ENCODE results near the gene CYB561. TPM values are rescaled to one million over a fixed set of nuclear protein-coding genes. Genes with fewer than 3 reads are reported as not detected.
A peak's percentile ranks its signal among the peaks of the same experiment; 100 is the strongest.

The CYB561 gene
- total RNA-seq, 1 experiment from 2014 or later, result 29.1 TPM

- BruUV-seq (replicated peaks), result no TSS peak
- no peak overlapping the region for H3K4me3 ChIP-seq (ENCODE audit: low read depth, low read length, poor library complexity, severe bottlenecking)
- CTCF ChIA-PET, result interaction anchor here (1.0 to 4.3 kb wide), 4 partner anchors 35 to 73 kb away, joined by 3 to 38 read pairs (median 8); no protein-coding TSS in a partner anchor
These were observed 32.8 kb upstream of the CYB561 start for GRCh38 chr17:63478814-63479494.

DNA sequence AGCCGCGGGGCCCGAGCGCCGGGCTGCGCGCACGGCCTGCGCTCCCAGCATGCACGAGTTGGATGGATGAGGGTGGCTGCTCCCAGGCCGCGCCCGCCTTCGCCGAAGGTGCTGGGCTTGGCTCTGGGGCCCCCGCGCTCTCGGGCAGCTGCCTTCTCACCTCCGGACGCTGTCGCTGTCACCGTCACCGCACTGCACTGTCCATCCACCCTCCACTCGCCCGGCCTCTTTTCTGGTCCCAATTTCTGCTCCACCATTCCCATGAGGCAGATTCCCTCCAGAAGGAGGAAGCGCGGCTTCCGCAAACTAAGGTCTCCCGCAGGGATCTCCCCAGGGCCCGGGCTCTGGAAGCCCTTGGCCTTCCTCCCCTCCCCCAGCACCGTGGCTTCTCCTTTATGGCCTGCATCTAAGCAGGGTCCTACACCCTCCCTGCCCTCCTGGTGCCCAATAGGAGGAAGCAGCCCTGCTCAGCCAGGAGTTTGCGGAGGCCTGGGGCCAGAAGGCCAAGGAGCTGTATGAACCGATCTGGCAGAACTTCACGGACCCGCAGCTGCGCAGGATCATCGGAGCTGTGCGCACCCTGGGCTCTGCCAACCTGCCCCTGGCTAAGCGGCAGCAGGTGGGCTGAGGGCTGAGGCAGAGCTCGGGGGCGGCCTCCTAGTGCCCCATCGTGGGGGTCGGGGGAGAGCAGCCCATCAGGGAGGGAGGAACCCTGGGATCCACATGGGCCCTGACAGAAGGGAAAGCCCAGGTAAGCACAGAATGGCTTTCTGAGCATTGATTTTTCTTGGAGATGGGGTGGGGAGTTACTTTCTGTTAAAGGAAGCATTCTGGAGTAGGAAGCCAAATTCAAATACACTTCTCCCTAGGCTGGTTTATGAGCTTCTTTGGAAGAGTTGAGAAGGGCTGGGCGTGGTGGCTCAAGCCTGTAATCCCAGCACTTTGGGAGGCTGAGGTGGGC lies 31.7 kb upstream of the CYB561 start:
- intact Hi-C loops (cut with micrococcal nuclease; ENCODE audit: unreplicated experiment), result loop anchor here (2.0 kb wide), 1 partner anchor 43 kb away; no protein-coding TSS in a partner anchor
- POLR2A ChIA-PET (ENCODE audit: low non-redundant PET), result no interaction called here
- TF ChIP-seq, protein P1, sequence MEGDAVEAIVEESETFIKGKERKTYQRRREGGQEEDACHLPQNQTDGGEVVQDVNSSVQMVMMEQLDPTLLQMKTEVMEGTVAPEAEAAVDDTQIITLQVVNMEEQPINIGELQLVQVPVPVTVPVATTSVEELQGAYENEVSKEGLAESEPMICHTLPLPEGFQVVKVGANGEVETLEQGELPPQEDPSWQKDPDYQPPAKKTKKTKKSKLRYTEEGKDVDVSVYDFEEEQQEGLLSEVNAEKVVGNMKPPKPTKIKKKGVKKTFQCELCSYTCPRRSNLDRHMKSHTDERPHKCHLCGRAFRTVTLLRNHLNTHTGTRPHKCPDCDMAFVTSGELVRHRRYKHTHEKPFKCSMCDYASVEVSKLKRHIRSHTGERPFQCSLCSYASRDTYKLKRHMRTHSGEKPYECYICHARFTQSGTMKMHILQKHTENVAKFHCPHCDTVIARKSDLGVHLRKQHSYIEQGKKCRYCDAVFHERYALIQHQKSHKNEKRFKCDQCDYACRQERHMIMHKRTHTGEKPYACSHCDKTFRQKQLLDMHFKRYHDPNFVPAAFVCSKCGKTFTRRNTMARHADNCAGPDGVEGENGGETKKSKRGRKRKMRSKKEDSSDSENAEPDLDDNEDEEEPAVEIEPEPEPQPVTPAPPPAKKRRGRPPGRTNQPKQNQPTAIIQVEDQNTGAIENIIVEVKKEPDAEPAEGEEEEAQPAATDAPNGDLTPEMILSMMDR (conservative IDR thresholded peaks at IDR 0.05; ENCODE audit: low read depth, low read length), result no peak
- TF ChIP-seq EZH2 (IDR thresholded peaks at IDR 0.05; ENCODE audit: borderline replicate concordance, low read depth, low read length, poor library complexity, severe bottlenecking), result no peak
- H3K9me3 ChIP-seq (ENCODE audit: low read depth, low read length, poor library complexity, severe bottlenecking), result no peaks in the 10 kb centered on the region
- CTCF ChIA-PET, result interaction anchor here (0.5 to 4.3 kb wide), 4 partner anchors 33 to 236 kb away, joined by 3 to 38 read pairs (median 4); no protein-coding TSS in a partner anchor
- BruUV-seq (replicated peaks), result no TSS peak
- H3K4me3 ChIP-seq (ENCODE audit: low read depth, low read length, poor library complexity, severe bottlenecking), result peak overlapping the region; percentile 55
- H3K36me3 ChIP-seq (ENCODE audit: insufficient read depth, low read length, poor library complexity, severe bottlenecking), result no peaks in the 10 kb centered on the region
- H3K27me3 ChIP-seq (replicated peaks; ENCODE audit: insufficient read depth, low read depth, low read length, poor library complexity), result no peaks in the 10 kb centered on the region
- peak; percentile 76 for DNase-seq (ENCODE audit: low spot score)
- H3K27ac ChIP-seq (ENCODE audit: low read depth, low read length, poor library complexity, severe bottlenecking), result no peak overlapping the region
- H3K4me1 ChIP-seq (ENCODE audit: insufficient read depth, low read length, poor library complexity, severe bottlenecking), result peaks cover 31% of the 10 kb centered on the region

More at GRCh38 chr17:63478814-63479494, 32.8 kb upstream of the CYB561 start:
- H3K4me1 ChIP-seq (ENCODE audit: insufficient read depth, low read length, poor library complexity, severe bottlenecking), result peaks cover 31% of the 10 kb centered on the region
- H3K36me3 ChIP-seq (ENCODE audit: insufficient read depth, low read length, poor library complexity, severe bottlenecking), result no peaks in the 10 kb centered on the region
- POLR2A ChIA-PET (ENCODE audit: low non-redundant PET), result no interaction called here
- TF ChIP-seq, protein P1 (conservative IDR thresholded peaks at IDR 0.05; ENCODE audit: low read depth, low read length), result peak; percentile 90
- no peak for TF ChIP-seq EZH2 (IDR thresholded peaks at IDR 0.05; ENCODE audit: borderline replicate concordance, low read depth, low read length, poor library complexity, severe bottlenecking)
- peak; percentile 84 for DNase-seq (ENCODE audit: low spot score)
- intact Hi-C loops (cut with micrococcal nuclease; ENCODE audit: unreplicated experiment), result loop anchor here (1.0 to 2.0 kb wide), 2 partner anchors 44 to 54 kb away; no protein-coding TSS in a partner anchor
- H3K27me3 ChIP-seq (replicated peaks; ENCODE audit: insufficient read depth, low read depth, low read length, poor library complexity), result no peaks in the 10 kb centered on the region
- no peak overlapping the region for H3K27ac ChIP-seq (ENCODE audit: low read depth, low read length, poor library complexity, severe bottlenecking)
- no peaks in the 10 kb centered on the region for H3K9me3 ChIP-seq (ENCODE audit: low read depth, low read length, poor library complexity, severe bottlenecking)

GRCh38 chr17:63476854-63477479 lies 30.9 kb upstream of the CYB561 start, which contains the start of gene ACE:
ACE (plus strand) TSS chr17:63477061; CDS start chr17:63477095, 34 bp downstream.
- intact Hi-C loops (cut with micrococcal nuclease; ENCODE audit: unreplicated experiment), result no loop called here
- Histone ChIP-seq H3K27me3 (replicated peaks; ENCODE audit: insufficient read depth, low read depth, low read length, poor library complexity) (no peaks in the 10 kb centered on the region), H3K4me1 (ENCODE audit: insufficient read depth, low read length, poor library complexity, severe bottlenecking) (peaks cover 31% of the 10 kb centered on the region), H3K4me3 (ENCODE audit: low read depth, low read length, poor library complexity, severe bottlenecking) (peak within 1 kb of the TSS; percentile 55), H3K9me3 (ENCODE audit: low read depth, low read length, poor library complexity, severe bottlenecking) (no peaks in the 10 kb centered on the region), H3K36me3 (ENCODE audit: insufficient read depth, low read length, poor library complexity, severe bottlenecking) (no peaks in the 10 kb centered on the region), H3K27ac (ENCODE audit: low read depth, low read length, poor library complexity, severe bottlenecking) (no peak within 1 kb of the TSS)
- BruUV-seq (replicated peaks), result no TSS peak
- ChIA-PET CTCF (interaction anchor here (4.3 kb wide), 1 partner anchor 51 kb away, joined by 38 read pairs; no protein-coding TSS in a partner anchor), POLR2A (ENCODE audit: low non-redundant PET) (no interaction called here)
- peak; percentile 36 for DNase-seq (ENCODE audit: low spot score)
- no peak for TF ChIP-seq EZH2 (IDR thresholded peaks at IDR 0.05; ENCODE audit: borderline replicate concordance, low read depth, low read length, poor library complexity, severe bottlenecking)
- TF ChIP-seq, protein P1 (conservative IDR thresholded peaks at IDR 0.05; ENCODE audit: low read depth, low read length), result no peak

Data from A673 (cell line).